ENCODE measurements around the gene EGR4.
A peak's percentile ranks its signal among the peaks of the same experiment; 100 is the strongest.

EGR4 gene

GRCh38 chr2:73293534-73294171, at the start of gene EGR4:
Gene EGR4, minus strand, starts transcription at chr2:73293548. Its CDS starts 231 bp downstream, at chr2:73293317.
- H3K9me3 Mint-ChIP-seq = no peaks in the 10 kb centered on the region
- peaks cover 5% of the 10 kb centered on the region for H3K4me1 Mint-ChIP-seq
- peak; percentile 80 to 84 for DNase-seq (ENCODE audit: low spot score in 2 of 2)
- H3K27me3 Mint-ChIP-seq = peaks cover 31% of the 10 kb centered on the region
- ATAC-seq (ENCODE audit: low read depth) = peak; percentile 92
- H3K4me3 Mint-ChIP-seq = peak within 1 kb of the TSS; percentile 82
- H3K36me3 Mint-ChIP-seq = no peaks in the 10 kb centered on the region
- H3K27ac Mint-ChIP-seq = peak within 1 kb of the TSS; percentile 63

GRCh38 chr2:73341039-73341438, 47.7 kb upstream of the EGR4 start:
- DNase-seq (ENCODE audit: low spot score in 2 of 2) = no peak
- Mint-ChIP-seq H3K36me3 (no peaks in the 10 kb centered on the region), H3K4me1 (peaks cover 12% of the 10 kb centered on the region), H3K27ac (no peak overlapping the region), H3K27me3 (no peaks in the 10 kb centered on the region), H3K9me3 (no peaks in the 10 kb centered on the region), H3K4me3 (no peak overlapping the region)
- peak; percentile 52 for ATAC-seq (ENCODE audit: low read depth)

GRCh38 chr2:73339201-73339600, 45.9 kb upstream of the EGR4 start:
- no peaks in the 10 kb centered on the region for H3K27me3 Mint-ChIP-seq
- H3K4me1 Mint-ChIP-seq = peaks cover 10% of the 10 kb centered on the region
- DNase-seq (ENCODE audit: low spot score in 2 of 2) = no peak
- peaks cover 7% of the 10 kb centered on the region for H3K9me3 Mint-ChIP-seq
- ATAC-seq (ENCODE audit: low read depth) = no peak
- H3K27ac Mint-ChIP-seq = no peak overlapping the region
- no peak overlapping the region for H3K4me3 Mint-ChIP-seq
- no peaks in the 10 kb centered on the region for H3K36me3 Mint-ChIP-seq

- no peak overlapping the region for H3K4me3 Mint-ChIP-seq
- no peaks in the 10 kb centered on the region for H3K36me3 Mint-ChIP-seq
- peaks cover 10% of the 10 kb centered on the region for H3K4me1 Mint-ChIP-seq
- H3K27me3 Mint-ChIP-seq = no peaks in the 10 kb centered on the region
- H3K27ac Mint-ChIP-seq = peak overlapping the region; percentile 54
- peak; percentile 43 for ATAC-seq (ENCODE audit: low read depth)
- peaks cover 12% of the 10 kb centered on the region for H3K9me3 Mint-ChIP-seq
- no peak for DNase-seq (ENCODE audit: low spot score in 2 of 2)
These were observed 44.5 kb upstream of the EGR4 start for GRCh38 chr2:73337828-73338227.

- ATAC-seq (ENCODE audit: low read depth) = no peak
- no peak overlapping the region for H3K27ac Mint-ChIP-seq
- H3K4me1 Mint-ChIP-seq = peaks cover 10% of the 10 kb centered on the region
- H3K9me3 Mint-ChIP-seq = peaks cover 12% of the 10 kb centered on the region
- H3K36me3 Mint-ChIP-seq = no peaks in the 10 kb centered on the region
- H3K4me3 Mint-ChIP-seq = no peak overlapping the region
- H3K27me3 Mint-ChIP-seq = peaks cover 2% of the 10 kb centered on the region
- DNase-seq (ENCODE audit: low spot score in 2 of 2) = no peak
These were observed 41.3 kb upstream of the EGR4 start for GRCh38 chr2:73334620-73335019.

- Mint-ChIP-seq H3K36me3 (no peaks in the 10 kb centered on the region), H3K27me3 (peaks cover 4% of the 10 kb centered on the region), H3K4me3 (no peak overlapping the region), H3K4me1 (peaks cover 10% of the 10 kb centered on the region), H3K9me3 (peaks cover 12% of the 10 kb centered on the region), H3K27ac (no peak overlapping the region)
- ATAC-seq (ENCODE audit: low read depth) (no peak), DNase-seq (ENCODE audit: low spot score in 2 of 2) (no peak)
These were observed 40.7 kb upstream of the EGR4 start for GRCh38 chr2:73334045-73334444.

GRCh38 chr2:73333564-73333963, 40.2 kb upstream of the EGR4 start:
- DNase-seq (ENCODE audit: low spot score in 2 of 2) = no peak
- no peak for ATAC-seq (ENCODE audit: low read depth)
- no peaks in the 10 kb centered on the region for H3K36me3 Mint-ChIP-seq
- H3K27me3 Mint-ChIP-seq = peaks cover 4% of the 10 kb centered on the region
- H3K27ac Mint-ChIP-seq = no peak overlapping the region
- peaks cover 12% of the 10 kb centered on the region for H3K9me3 Mint-ChIP-seq
- peaks cover 10% of the 10 kb centered on the region for H3K4me1 Mint-ChIP-seq
- H3K4me3 Mint-ChIP-seq = no peak overlapping the region

- Mint-ChIP-seq H3K27me3 (peaks cover 17% of the 10 kb centered on the region), H3K4me3 (no peak overlapping the region), H3K4me1 (no peaks in the 10 kb centered on the region), H3K36me3 (no peaks in the 10 kb centered on the region), H3K9me3 (no peaks in the 10 kb centered on the region), H3K27ac (no peak overlapping the region)
- ATAC-seq (ENCODE audit: low read depth) = no peak
- DNase-seq (ENCODE audit: low spot score in 2 of 2) = no peak
These were observed 30.9 kb upstream of the EGR4 start for GRCh38 chr2:73324126-73324725.

GRCh38 chr2:73323551-73323950, 30.2 kb upstream of the EGR4 start:
- no peaks in the 10 kb centered on the region for H3K36me3 Mint-ChIP-seq
- no peak overlapping the region for H3K27ac Mint-ChIP-seq
- H3K27me3 Mint-ChIP-seq = peaks cover 17% of the 10 kb centered on the region
- H3K4me1 Mint-ChIP-seq = no peaks in the 10 kb centered on the region
- ATAC-seq (ENCODE audit: low read depth) (no peak), DNase-seq (ENCODE audit: low spot score in 2 of 2) (no peak)
- no peaks in the 10 kb centered on the region for H3K9me3 Mint-ChIP-seq
- no peak overlapping the region for H3K4me3 Mint-ChIP-seq

GRCh38 chr2:73314441-73314840, 21.1 kb upstream of the EGR4 start:
- ATAC-seq (ENCODE audit: low read depth) (no peak), DNase-seq (ENCODE audit: low spot score in 2 of 2) (no peak)
- Mint-ChIP-seq H3K9me3 (peaks cover 8% of the 10 kb centered on the region), H3K27me3 (peaks cover 21% of the 10 kb centered on the region), H3K36me3 (peaks cover 2% of the 10 kb centered on the region), H3K27ac (no peak overlapping the region), H3K4me1 (peaks cover 2% of the 10 kb centered on the region), H3K4me3 (no peak overlapping the region)

GRCh38 chr2:73307720-73308119, 14.4 kb upstream of the EGR4 start:
- ATAC-seq (ENCODE audit: low read depth) (no peak), DNase-seq (ENCODE audit: low spot score in 2 of 2) (no peak)
- Mint-ChIP-seq H3K27me3 (peaks cover 17% of the 10 kb centered on the region), H3K4me1 (no peaks in the 10 kb centered on the region), H3K27ac (no peak overlapping the region), H3K36me3 (peaks cover 2% of the 10 kb centered on the region), H3K9me3 (peaks cover 8% of the 10 kb centered on the region), H3K4me3 (no peak overlapping the region)

GRCh38 chr2:73301636-73302035, 8.3 kb upstream of the EGR4 start:
- Mint-ChIP-seq H3K27ac (no peak overlapping the region), H3K4me3 (no peak overlapping the region), H3K27me3 (peaks cover 28% of the 10 kb centered on the region), H3K4me1 (no peaks in the 10 kb centered on the region), H3K36me3 (no peaks in the 10 kb centered on the region), H3K9me3 (no peaks in the 10 kb centered on the region)
- DNase-seq (ENCODE audit: low spot score in 2 of 2) (no peak), ATAC-seq (ENCODE audit: low read depth) (no peak)

- ATAC-seq (ENCODE audit: low read depth) (no peak), DNase-seq (ENCODE audit: low spot score in 2 of 2) (no peak)
- Mint-ChIP-seq H3K27me3 (peaks cover 34% of the 10 kb centered on the region), H3K4me3 (no peak overlapping the region), H3K9me3 (no peaks in the 10 kb centered on the region), H3K27ac (no peak overlapping the region), H3K4me1 (no peaks in the 10 kb centered on the region), H3K36me3 (no peaks in the 10 kb centered on the region)
These were observed 7.6 kb upstream of the EGR4 start for GRCh38 chr2:73300926-73301325.

- Mint-ChIP-seq H3K9me3 (no peaks in the 10 kb centered on the region), H3K36me3 (no peaks in the 10 kb centered on the region), H3K27me3 (peaks cover 42% of the 10 kb centered on the region), H3K4me3 (no peak overlapping the region), H3K27ac (no peak overlapping the region), H3K4me1 (no peaks in the 10 kb centered on the region)
- ATAC-seq (ENCODE audit: low read depth) (no peak), DNase-seq (ENCODE audit: low spot score in 2 of 2) (no peak)
These were observed 4.2 kb upstream of the EGR4 start for GRCh38 chr2:73297586-73297985.

- no peak for ATAC-seq (ENCODE audit: low read depth)
These were observed 3.8 kb upstream of the EGR4 start for GRCh38 chr2:73297151-73297559.

More at GRCh38 chr2:73297151-73297559, 3.8 kb upstream of the EGR4 start:
- H3K4me3 Mint-ChIP-seq = no peak overlapping the region
- H3K27me3 Mint-ChIP-seq = peaks cover 39% of the 10 kb centered on the region
- H3K36me3 Mint-ChIP-seq = no peaks in the 10 kb centered on the region
- H3K4me1 Mint-ChIP-seq = no peaks in the 10 kb centered on the region
- H3K9me3 Mint-ChIP-seq = no peaks in the 10 kb centered on the region
- no peak for DNase-seq (ENCODE audit: low spot score in 2 of 2)
- no peak overlapping the region for H3K27ac Mint-ChIP-seq

Data from memory B cell (primary cell).